ENCODE results near the gene C1orf226.

- TF ChIP-seq, protein P1, sequence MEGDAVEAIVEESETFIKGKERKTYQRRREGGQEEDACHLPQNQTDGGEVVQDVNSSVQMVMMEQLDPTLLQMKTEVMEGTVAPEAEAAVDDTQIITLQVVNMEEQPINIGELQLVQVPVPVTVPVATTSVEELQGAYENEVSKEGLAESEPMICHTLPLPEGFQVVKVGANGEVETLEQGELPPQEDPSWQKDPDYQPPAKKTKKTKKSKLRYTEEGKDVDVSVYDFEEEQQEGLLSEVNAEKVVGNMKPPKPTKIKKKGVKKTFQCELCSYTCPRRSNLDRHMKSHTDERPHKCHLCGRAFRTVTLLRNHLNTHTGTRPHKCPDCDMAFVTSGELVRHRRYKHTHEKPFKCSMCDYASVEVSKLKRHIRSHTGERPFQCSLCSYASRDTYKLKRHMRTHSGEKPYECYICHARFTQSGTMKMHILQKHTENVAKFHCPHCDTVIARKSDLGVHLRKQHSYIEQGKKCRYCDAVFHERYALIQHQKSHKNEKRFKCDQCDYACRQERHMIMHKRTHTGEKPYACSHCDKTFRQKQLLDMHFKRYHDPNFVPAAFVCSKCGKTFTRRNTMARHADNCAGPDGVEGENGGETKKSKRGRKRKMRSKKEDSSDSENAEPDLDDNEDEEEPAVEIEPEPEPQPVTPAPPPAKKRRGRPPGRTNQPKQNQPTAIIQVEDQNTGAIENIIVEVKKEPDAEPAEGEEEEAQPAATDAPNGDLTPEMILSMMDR (IDR thresholded peaks at IDR 0.05): no peak
- TF ChIP-seq, protein P2, sequence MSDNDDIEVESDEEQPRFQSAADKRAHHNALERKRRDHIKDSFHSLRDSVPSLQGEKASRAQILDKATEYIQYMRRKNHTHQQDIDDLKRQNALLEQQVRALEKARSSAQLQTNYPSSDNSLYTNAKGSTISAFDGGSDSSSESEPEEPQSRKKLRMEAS (IDR thresholded peaks at IDR 0.05): no peak
- TF ChIP-seq RAD21 (conservative IDR thresholded peaks at IDR 0.05 in 1 of 2, IDR thresholded peaks at IDR 0.05 in 1 of 2): no peak
- TF ChIP-seq POLR2A (IDR thresholded peaks at IDR 0.05; ENCODE audit: low read length): no peak
- no peak for TF ChIP-seq RCOR1 (IDR thresholded peaks at IDR 0.05; ENCODE audit: low read depth, low read length)
- no peak for TF ChIP-seq MYC (IDR thresholded peaks at IDR 0.05; ENCODE audit: borderline replicate concordance, low read length)
- no peak for TF ChIP-seq RARB (CRISPR knock-in tag; IDR thresholded peaks at IDR 0.05)
- TF ChIP-seq TP53 (CRISPR knock-in tag; IDR thresholded peaks at IDR 0.05): no peak
- no peak for TF ChIP-seq HDAC2 (IDR thresholded peaks at IDR 0.05)
- no peak for TF ChIP-seq EP300 (IDR thresholded peaks at IDR 0.05)
- no peak for TF ChIP-seq RFX5 (IDR thresholded peaks at IDR 0.05)
- TF ChIP-seq CEBPB (IDR thresholded peaks at IDR 0.05): no peak
- TF ChIP-seq POLR2AphosphoS2 (conservative IDR thresholded peaks at IDR 0.05; ENCODE audit: low read length): no peak
These were observed 6.1 kb upstream of the C1orf226 start for GRCh38 chr1:162375463-162375862.
